Kidney glomerular epithelial cell (primary cell): ENCODE data around the gene CCDC88C.

ENCODE experiments used
- DNase-seq: peaks from one replicate; lab custom pipeline; 2025; lab: John Stamatoyannopoulos, UW

CCDC88C gene

DNA sequence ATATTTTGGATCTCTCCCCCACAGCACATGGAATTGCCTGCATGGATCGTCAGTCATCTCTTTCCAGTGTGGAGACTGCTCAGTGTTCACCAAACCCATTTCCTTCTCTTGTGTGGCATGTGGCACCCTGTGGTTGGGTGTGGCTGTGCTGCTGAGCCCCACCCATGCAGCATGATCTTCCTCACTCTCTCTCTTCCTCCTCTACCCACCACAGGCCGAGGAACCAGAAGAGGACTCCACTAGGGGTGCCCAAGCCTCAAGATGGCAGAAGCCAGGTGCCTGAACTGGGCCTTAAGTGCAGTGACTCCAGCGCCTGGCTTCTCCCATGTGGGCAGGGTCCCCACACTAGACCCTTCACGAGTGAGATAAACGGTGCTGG lies 106.3 kb downstream of the CCDC88C start:
- DNase-seq, result no peak

DNA sequence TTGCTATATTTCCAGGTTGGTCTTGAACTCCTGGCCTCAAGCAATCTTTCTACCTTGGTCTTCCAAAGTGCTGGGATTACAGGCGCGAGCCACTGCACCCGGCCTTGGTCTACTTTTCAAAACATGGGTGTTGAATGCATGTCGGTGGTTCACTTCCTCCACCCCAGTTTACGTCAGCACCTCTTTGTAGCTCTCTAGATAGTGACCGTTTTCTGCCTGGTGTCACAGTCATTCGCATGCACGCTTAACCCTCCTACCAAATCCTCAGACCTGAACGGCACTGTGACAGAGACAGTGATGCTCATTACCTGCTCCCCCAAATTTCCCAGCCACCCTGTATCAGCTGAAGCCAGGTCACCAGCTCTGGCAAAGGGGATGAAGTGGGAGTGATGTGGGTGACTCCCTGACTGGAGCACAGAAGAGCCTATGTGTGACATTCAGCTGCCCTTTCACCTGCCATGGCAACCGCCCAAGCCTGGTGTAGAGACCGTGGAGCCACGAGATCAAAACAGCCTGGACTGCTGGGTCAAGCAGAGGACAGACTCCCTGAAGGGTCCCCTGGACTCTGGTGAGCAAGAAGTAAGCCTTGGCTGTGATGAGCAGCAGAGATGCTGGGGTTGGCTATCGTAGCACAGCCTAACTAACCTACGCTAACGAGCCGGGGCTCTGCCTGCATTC lies 106.9 kb downstream of the CCDC88C start:
- DNase-seq, result no peak

DNA sequence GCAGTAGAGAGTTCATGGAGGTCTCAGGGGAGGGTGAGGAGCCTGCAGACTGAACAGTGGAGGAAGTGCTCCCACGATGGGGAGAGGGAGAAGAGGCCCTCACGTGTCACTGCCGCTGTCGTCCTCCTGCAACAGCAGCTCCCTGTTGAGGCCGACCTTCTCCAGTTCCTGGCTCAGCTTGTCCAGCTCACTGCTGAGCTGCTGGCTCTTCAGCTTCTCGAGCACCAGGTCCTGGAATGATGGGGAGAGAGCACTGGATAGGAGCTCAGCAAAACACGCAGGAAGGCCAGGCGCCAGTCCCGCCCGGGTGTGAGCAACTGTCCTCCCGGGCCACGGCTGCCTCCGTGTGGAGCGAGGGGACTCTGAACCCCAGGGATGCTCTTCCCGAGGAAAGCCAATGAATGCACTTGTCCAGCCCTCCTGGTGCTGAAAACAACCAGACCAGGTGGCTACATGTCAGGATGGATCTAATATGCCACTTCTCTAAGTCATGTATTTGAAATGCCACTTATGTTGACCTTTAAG lies 107.8 kb downstream of the CCDC88C start:
- DNase-seq, result no peak

DNA sequence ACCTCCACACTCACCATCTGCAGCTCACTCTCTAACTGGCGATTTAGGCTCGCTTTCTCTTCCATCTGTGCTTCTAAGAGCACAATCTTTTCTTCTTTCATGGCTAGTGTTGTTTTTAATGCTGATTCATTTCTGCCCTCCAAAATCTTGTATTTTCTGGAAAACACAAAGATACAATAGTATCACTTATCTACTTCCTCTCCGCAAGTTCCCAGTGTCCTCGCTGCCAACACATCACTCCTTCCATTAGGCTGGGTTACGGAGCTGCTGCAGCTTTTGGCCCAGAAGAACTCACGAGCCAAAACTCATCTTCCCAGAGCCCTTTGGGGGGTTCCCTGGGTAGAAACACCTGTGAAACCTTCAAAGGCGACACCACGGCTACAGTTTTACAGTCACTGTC lies 109.3 kb downstream of the CCDC88C start:
- DNase-seq, result no peak

DNA sequence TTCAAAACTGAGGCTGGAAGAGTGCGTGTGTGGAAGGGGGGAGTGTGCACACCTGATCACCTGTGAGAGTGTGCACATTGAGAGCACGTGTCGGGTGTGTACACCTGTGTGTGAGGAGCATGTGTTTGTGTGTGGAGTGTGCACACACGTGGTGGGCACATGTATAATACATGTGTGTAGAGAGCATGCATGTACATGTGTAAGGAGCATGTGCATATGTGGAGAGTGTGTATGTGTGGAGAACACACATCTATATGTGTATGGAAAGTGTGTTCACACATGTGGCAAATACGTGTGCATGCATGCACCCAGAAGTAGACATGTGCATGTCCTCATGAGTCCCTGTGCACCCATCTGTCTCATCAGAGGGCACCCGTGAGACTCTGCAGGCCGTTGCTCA lies 110.0 kb downstream of the CCDC88C start:
- DNase-seq, result no peak

DNA sequence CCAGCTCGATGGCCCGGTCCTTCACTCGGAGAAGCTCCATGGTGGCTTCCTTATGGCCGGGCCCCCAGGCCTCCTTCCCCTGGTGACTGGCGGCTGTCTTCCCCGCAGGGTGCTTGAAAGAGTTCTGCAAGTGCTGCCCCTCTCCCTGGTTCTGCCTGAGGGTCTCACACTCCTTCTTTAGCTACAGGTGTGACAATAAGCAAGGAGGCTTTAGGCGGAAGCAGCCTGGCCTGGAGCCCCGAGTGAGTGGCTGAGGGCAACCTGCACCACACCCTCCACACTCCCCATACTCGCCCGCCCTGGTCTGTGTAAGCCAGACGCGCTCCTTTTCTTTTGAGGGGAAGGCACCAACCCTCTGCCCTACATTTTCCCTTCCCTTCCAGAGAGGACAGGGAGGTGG lies 110.6 kb downstream of the CCDC88C start:
- no peak for DNase-seq

DNA sequence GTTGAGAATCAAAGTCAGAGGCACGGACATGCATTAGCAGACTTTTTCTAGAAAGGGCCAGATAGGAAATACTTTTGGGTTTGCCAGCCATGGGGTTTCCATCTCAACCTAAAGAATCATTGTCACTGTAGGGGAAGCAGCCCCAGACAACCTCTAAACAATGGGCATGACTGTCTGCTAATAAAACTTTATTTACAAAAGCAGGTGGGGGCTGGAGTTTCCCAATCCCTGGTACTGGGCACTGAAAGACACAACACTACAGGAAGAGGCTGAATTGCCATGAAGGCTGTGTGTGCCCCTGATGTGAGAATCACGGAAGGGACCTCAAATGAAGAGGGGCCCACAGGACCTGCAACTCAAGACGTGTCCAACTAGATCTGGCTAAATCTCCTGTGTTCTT lies 111.1 kb downstream of the CCDC88C start:
- DNase-seq, result no peak

DNA sequence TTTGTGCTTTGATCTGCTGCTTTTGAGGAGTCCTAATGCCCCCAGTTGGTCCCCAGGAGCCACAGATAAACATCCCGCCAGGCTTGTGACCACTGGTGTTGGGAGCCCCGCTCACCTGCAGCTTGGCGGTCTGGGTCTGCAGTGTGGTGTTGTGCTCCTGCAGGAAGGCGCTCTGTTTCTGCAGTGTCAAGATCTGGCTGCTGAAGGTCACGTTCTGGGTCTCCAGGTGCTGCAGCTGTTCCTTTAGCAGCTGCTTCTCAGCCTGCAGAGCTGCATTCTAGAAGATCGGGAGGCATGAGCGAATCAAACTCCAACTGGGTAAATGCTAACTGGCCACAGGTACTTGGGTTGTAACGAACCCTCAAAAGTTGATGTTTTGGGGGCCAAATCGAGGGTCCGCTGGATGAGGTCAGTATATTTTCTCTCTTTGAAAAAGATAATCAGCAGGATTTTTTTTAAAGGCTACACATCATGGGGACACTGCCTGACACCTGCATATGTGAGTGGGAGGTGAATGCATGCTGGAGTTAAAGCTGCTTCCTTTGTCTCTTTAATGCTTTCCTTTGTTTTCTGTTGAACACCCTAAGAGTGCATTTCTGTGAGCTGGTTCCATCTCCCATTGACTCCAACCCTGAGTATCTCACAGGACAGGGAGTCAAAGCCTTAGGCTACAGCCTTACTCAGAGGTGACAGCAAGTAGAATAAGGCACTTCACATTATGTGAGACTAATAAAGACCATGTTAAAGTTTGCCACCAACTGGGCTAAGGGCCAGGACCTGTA lies 111.8 kb downstream of the CCDC88C start:
- no peak for DNase-seq

DNA sequence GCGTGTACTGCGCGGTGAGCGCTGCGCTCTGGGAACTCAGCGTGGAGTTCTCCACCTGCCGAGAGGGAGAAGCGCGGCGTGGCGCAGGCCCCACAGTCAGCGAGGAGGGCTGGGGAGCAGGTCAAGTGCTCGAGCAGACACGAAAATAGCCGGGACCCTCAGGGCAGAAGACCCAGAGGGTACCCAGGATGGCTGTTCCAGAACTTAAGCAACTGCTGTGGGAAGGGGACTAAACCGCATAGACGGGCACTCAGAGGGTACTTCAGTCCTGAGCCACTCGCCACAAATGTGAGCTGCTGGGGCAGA lies 113.7 kb downstream of the CCDC88C start:
- DNase-seq, result no peak

DNA sequence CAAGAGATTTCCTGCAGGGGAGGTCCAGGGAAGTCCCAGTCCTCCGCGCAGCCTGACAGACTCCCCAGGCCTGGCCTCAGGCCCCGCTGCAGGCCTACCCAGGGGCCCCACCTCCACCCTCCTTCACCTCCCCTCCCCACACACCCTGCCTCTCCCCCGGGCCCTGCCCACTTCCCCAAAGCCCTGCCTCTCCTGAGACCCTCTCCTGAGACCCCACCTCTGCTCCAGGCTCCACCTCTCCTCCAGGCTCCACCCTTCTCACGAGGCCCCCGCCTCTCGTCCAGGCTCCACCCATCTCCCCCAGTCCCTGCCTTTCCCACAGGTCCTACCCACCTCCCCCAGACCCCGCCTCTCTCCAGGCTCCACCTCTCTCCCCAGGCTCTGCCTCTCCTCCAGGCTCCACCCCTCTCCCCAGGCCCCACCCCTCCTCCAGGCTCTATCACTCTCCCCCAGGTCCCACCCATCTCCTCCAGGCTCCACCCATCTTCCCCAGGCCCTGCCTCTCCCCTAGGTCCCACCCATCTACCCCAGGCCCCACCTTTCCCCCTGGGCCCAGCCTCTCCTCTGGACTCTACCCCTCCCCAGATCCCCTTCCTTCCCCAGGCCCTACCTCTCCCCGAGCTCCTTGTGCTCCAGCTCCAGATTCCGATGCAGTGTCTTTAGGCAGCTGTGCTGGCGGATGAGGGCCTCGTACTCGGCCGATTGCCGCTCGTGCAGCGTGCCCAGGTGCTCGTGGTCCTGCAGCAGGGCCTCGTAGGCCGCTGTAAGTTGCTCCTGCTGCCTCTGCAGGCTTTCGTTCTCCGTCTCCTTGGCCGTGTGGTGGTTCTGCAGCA lies 114.3 kb downstream of the CCDC88C start:
- DNase-seq, result no peak

DNA sequence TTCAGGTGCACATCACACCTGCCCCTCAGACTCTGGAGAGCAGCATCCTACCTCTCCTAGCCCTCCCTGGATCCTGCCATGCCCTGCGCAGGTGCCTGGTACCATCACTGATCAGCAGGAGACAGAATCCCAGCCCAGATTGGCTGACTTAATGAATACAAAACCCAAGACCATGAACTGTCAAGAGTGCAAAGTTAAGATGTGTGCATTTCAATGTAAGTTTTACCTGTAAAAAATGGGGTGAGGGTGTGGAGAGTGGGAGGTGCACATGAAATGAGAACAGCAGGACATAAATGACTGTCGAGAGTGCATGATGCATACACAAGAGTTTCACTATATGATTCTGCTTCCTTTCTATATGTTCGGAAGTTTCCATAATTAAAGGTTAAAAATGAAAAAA lies 115.2 kb downstream of the CCDC88C start:
- DNase-seq, result no peak

DNA sequence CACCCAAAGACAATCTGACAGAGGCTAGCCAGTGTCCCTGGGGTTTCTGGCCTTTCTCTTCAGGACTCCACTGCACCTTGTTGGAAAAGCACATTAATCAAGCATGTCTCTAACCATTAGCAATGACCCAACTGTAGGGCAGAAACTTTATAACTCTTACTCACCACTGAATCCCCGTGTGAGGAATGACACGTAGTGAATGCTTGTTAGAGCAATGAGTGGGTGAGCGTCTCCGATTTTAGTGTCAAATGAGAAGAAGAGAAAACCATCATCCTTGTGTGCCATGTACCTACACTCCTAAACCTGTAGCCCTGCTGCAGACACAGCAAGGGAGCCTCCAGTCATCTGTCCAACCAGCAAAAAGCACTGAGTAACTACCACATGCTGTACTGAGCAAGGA lies 116.7 kb downstream of the CCDC88C start:
- DNase-seq, result no peak

DNA sequence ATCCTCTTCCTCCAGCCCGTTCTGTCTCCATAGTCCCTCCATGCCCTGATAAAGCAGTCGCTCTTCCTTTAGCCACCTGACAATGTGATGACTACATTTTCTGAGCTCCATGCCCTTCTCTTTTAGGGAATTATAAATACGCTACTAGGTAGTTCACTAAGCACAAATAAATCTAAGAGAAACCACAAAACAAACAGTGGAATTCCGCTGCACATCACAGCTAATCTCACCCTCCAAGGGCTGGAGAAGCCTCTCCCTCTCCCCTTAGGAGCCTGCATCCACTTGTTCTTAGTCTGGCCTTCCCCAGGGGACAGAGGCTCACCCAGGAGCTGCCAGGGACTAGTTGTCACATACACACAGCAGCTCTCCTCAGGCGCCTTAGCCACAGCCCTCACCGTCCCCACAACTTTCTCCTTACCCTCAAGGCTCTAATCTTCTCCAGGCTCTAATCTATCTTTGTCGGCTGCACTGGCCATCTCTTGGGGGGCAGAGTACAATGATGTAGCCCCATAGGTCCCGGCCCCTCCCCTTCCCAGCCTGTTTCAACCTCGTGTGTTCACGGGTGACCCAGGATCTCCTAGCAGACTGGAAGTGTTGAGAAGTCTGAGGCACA lies 117.2 kb downstream of the CCDC88C start:
- DNase-seq, result no peak

DNA sequence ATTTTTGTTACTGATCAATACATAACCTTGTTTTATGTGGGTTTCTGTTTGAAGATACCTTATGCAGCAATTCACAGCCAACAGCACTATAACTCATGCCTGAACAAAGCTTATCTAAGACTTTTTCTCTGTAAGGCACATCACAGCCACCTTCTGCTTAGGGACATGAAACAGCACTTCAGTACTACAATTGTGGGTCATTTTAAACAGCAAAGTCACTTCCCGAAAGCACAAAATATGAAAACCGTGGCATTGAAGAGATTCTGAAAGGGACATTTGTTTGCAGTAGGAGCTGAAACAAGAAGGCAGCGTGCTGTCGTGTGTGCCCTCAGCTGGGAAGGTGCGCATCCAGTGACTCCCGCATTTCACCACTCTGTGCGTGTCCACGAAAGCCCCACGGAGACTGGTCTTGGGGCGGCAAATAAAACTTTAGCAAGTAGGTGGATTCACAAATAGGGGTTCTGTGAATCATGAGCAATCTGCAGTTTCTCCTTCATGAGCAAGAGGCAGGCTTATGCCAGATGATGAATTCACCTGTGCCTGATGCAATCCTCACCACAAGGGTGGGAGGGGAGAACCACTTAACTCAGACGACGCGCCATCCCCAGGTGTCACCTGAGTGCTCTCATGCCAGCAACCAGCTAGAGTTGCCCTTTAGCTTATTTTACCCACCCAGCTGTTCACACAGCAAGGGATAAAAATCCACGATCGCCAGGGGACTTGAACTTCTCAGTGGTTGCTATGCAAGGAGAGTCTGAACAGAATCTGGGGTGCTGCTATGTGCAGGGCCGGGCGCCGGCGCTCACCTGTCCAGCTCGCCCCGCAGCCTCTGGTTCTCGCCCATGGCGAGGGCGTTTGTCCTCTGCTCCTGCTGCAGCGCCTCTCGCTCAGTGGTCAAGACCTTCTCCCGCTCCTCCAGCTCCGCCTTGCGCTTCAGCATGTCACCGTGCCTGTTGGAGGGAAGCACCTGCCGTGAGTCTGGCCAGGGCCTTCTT lies 118.2 kb downstream of the CCDC88C start:
- DNase-seq, result no peak

DNA sequence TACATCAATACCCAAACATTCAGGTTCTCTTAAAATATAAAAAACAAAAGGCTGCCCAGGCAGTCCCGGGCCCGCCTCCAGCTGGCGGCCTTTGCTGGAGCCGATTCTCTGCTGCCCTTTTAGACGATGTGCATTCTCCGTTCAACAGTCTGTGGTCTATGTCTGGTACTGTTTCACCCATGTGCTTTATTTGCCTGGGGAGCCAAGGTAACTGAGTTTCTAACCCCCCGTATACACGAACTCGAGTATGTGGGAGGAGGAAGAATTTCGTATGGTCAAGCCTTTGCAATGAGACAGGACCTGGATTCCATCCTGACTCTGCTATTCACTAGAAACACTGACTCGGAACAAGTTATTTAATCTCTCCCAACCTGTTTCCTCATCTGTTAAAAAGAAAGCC lies 119.0 kb downstream of the CCDC88C start:
- peak; percentile 58 for DNase-seq

DNA sequence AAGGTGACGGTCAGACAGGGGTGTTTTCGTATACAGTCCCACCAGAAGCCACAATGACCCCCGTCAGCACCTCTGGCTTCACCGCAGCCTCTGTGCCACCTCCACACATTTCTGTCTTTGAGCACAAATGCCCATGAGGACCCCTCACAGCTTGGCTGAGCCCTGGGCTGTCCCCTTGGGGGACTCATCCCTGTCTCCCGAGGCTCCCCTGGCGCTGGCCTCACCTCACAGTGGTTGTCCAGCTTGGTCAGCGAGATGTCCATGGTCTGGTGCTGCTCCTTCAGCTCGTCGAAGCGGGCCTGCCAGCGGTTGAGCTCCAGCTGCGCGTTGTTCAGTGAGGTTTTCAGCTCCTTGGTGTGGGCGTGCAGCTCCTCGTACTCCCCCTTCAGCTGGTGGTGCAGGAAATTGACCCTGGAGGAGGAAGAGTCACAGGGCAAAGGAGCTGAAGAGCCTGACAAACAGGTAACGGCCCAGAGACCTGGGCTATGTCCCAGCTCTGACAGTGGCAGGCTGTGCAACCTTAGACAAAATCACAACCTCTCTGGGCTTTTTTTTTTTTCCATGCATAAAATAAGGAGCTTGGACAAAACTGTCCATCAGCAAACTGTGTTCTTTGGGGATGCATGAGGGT lies 120.4 kb downstream of the CCDC88C start:
- DNase-seq, result no peak

DNA sequence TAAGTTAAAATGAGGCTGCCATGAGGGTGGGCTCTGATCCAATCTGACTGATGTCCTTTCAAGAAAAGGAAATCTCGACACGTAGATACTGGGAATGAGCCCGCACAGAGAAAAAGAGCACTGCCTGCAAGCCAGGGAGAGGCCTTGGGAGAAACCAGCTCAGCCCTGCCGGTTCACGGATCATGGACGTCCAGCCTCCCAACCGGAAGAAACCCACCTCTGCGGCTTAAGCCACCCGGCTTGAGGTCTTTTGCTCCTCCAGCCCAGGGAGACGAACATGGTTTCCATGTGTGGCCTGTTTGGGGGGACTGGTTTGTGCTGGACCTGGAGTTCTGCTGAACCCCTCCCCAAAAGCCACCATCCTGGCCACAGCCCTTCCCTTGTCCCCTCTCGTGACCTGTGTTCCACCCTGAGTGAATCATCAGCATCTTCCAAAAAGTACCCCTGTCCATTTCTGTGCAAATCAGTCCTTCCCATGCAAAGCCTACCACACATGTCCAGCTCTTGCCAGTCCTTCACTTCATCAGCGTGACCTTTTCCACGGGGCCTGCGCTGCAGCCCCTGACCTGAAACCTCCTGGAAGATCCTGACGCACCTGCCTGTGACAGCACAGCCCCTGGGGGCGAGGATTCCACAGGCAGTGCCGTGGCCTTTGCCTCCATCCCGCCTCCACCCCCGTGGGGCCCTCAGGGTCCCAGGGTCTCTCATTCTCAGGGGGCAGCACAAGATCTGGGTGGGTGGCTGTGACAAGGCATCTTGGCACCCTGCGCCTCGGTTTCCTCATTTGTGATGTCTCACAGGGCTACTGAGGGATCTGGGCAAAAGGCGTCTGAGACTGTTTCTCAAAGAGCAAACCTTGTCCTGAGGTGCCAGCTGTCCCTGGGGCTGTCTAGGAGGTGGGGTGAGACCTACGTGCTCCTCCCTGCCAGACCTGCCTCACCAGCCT lies 121.5 kb downstream of the CCDC88C start:
- no peak for DNase-seq

DNA sequence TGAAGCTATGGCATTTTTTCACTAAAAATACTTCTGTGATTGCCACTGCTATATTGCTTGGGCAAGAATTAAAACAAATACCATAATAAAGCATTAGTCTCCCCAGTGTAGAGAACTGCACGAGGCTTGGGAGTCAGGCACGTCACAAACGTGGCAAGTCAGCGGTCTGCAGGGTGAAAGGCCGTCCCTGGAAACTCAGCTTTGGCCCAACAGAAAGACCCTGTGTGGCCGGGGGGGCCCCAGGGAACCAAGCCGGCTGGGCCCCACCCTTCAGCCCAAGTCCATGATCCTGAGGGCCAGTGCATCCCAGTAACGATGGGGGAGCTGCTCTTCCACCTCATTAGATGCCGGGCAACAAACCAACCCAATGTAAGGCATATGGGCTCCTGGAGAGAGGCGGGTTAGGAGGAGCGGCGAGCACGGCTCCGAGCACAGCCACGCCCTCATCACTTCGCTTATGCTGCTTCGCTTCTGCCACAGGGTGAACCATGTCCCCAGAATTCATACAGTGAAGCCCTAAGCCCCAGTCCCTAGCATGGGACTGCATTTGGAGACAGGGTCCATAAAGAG lies 122.3 kb downstream of the CCDC88C start:
- DNase-seq, result no peak

DNA sequence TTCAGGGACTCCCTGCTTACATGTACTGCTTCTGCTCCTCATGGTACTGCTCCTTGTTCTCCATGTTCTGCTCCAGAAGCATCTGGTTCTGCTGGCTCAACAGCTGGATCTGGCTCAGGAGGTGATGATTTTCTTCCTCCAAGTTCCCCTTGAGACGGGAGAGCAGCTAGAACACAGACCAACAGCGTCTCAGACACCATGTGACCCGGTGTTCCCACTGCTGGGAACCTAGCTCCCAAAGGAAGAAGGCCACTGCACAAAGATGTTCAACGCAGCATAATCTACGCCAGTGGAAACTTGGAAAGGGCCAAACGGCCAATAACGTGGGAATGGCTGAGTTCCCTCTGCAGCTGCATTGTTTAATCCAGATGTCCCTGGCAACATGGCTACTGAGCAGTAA lies 123.5 kb downstream of the CCDC88C start:
- no peak for DNase-seq
